ENCODE data around the gene BPIFA1. TPM values are rescaled to one million over a fixed set of nuclear protein-coding genes. Genes with fewer than 3 reads are reported as not detected.

Gene BPIFA1
- total RNA-seq, 6 donors from 2014 or later = 0.26 to 61.8 (median 2.6) TPM

GRCh38 chr20:33275215-33275614 is 39.4 kb downstream of the BPIFA1 start:
- H3K27me3 ChIP-seq = no peaks in the 10 kb centered on the region
- no peaks in the 10 kb centered on the region for H3K36me3 ChIP-seq
- no peak for TF ChIP-seq EP300 (IDR thresholded peaks at IDR 0.05)
- no peak for TF ChIP-seq CTCF (IDR thresholded peaks at IDR 0.05)
- no peak for TF ChIP-seq POLR2A (IDR thresholded peaks at IDR 0.05)
- TF ChIP-seq POLR2AphosphoS5 (IDR thresholded peaks at IDR 0.05) = no peak
- no peaks in the 10 kb centered on the region for H3K9me3 ChIP-seq
- H3K27ac ChIP-seq = no peak overlapping the region
- DNase-seq = no peak
- no peaks in the 10 kb centered on the region for H3K4me1 ChIP-seq
- no peak overlapping the region for H3K4me3 ChIP-seq
- WGBS, 2 donors = 64 to 73% methylated on average over 8 of the region's 8 CpGs
- no peak for ATAC-seq (ENCODE audit: low FRiP score in 2 of 2)

- no peak for DNase-seq
- TF ChIP-seq CTCF (IDR thresholded peaks at IDR 0.05) (no peak), POLR2A (IDR thresholded peaks at IDR 0.05) (no peak), POLR2AphosphoS5 (IDR thresholded peaks at IDR 0.05) (no peak), EP300 (IDR thresholded peaks at IDR 0.05) (no peak)
- no peak for ATAC-seq (ENCODE audit: low FRiP score in 2 of 2)
- Histone ChIP-seq H3K9me3 (no peaks in the 10 kb centered on the region), H3K36me3 (no peaks in the 10 kb centered on the region), H3K4me3 (no peak overlapping the region), H3K4me1 (no peaks in the 10 kb centered on the region), H3K27ac (no peak overlapping the region), H3K27me3 (no peaks in the 10 kb centered on the region)
- 49 to 67% methylated on average over 3 of the region's 3 CpGs for WGBS, 2 donors
These were observed 40.1 kb downstream of the BPIFA1 start for GRCh38 chr20:33275871-33276270.

GRCh38 chr20:33276303-33277113 is 40.7 kb downstream of the BPIFA1 start:
- no peaks in the 10 kb centered on the region for H3K36me3 ChIP-seq
- no peaks in the 10 kb centered on the region for H3K27me3 ChIP-seq
- no peak for DNase-seq
- no peaks in the 10 kb centered on the region for H3K9me3 ChIP-seq
- TF ChIP-seq CTCF (IDR thresholded peaks at IDR 0.05) (no peak), EP300 (IDR thresholded peaks at IDR 0.05) (no peak), POLR2AphosphoS5 (IDR thresholded peaks at IDR 0.05) (no peak), POLR2A (IDR thresholded peaks at IDR 0.05) (no peak)
- WGBS, 2 donors = 79 to 80% methylated on average over 6 to 11 of the region's 12 CpGs
- H3K4me3 ChIP-seq = no peak overlapping the region
- ATAC-seq (ENCODE audit: low FRiP score in 2 of 2) = no peak
- no peaks in the 10 kb centered on the region for H3K4me1 ChIP-seq
- H3K27ac ChIP-seq = no peak overlapping the region

- no peaks in the 10 kb centered on the region for H3K27me3 ChIP-seq
- H3K9me3 ChIP-seq = no peaks in the 10 kb centered on the region
- H3K27ac ChIP-seq = no peak overlapping the region
- DNase-seq = no peak
- no peak overlapping the region for H3K4me3 ChIP-seq
- 44 to 55% methylated on average over 11 to 13 of the region's 13 CpGs for WGBS, 2 donors
- no peak for TF ChIP-seq CTCF (IDR thresholded peaks at IDR 0.05)
- ATAC-seq (ENCODE audit: low FRiP score in 2 of 2) = no peak
- H3K4me1 ChIP-seq = no peaks in the 10 kb centered on the region
- H3K36me3 ChIP-seq = no peaks in the 10 kb centered on the region
These were observed 42.0 kb downstream of the BPIFA1 start for GRCh38 chr20:33277471-33278441.
